HUES48 (cell line): ENCODE results near the gene GLRA2.

Experiments
- H3K27ac ChIP-seq: one replicate; pipeline ENCODE4 v1.7.0; 2013; ENCODE audit warnings: low read depth, low read length, inconsistent platforms
- H3K27me3 ChIP-seq: 2 replicates; pipeline ENCODE4 v1.6.1; 2013; ENCODE audit warnings: mild to moderate bottlenecking, low read length; ENCODE audit not compliant: control insufficient read depth, insufficient read depth
- H3K36me3 ChIP-seq: 2 replicates; pipeline ENCODE4 v1.6.1; 2013; ENCODE audit warnings: low read length; ENCODE audit not compliant: control insufficient read depth, insufficient read depth
- H3K4me1 ChIP-seq: 2 replicates; pipeline ENCODE4 v1.6.1; 2013; ENCODE audit warnings: mild to moderate bottlenecking, low read length; ENCODE audit not compliant: control insufficient read depth, insufficient read depth
- H3K4me3 ChIP-seq: 2 replicates; pipeline ENCODE4 v1.5.1; 2013; ENCODE audit warnings: mild to moderate bottlenecking, low read depth, low read length
- H3K9ac ChIP-seq: 2 replicates; pipeline ENCODE4 v1.6.1; 2013; ENCODE audit warnings: mild to moderate bottlenecking, low read depth, low read length, moderate library complexity
- H3K9me3 ChIP-seq: 2 replicates; pipeline ENCODE4 v1.6.1; 2013; ENCODE audit warnings: low read length; ENCODE audit not compliant: control insufficient read depth, insufficient read depth

The GLRA2 gene

GRCh38 chrX:14529290-14529989 is at the start of gene GLRA2:
Gene GLRA2, plus strand, starts transcription at chrX:14529536. Its CDS starts 522 bp downstream, at chrX:14530058.
- H3K9ac ChIP-seq: no peak within 1 kb of the TSS
- H3K9me3 ChIP-seq: no peaks in the 10 kb centered on the region
- no peaks in the 10 kb centered on the region for H3K36me3 ChIP-seq
- no peak within 1 kb of the TSS for H3K27ac ChIP-seq
- no peaks in the 10 kb centered on the region; the same call in 1 of the 2 replicates for H3K27me3 ChIP-seq
- H3K4me3 ChIP-seq: peak within 1 kb of the TSS; percentile 56
- H3K4me1 ChIP-seq: peaks cover 10% of the 10 kb centered on the region

GRCh38 chrX:14489437-14489836 is 39.9 kb upstream of the GLRA2 start:
- Histone ChIP-seq H3K9me3 (no peaks in the 10 kb centered on the region), H3K36me3 (no peaks in the 10 kb centered on the region), H3K4me3 (no peak overlapping the region), H3K27ac (no peak overlapping the region), H3K9ac (no peak overlapping the region), H3K4me1 (peaks cover 3% of the 10 kb centered on the region; the same call in 1 of the 2 replicates), H3K27me3 (no peaks in the 10 kb centered on the region)

GRCh38 chrX:14491689-14492088 is 37.6 kb upstream of the GLRA2 start:
- no peak overlapping the region for H3K27ac ChIP-seq
- H3K4me1 ChIP-seq: peaks cover 3% of the 10 kb centered on the region; the same call in 1 of the 2 replicates
- H3K36me3 ChIP-seq: no peaks in the 10 kb centered on the region
- H3K9me3 ChIP-seq: no peaks in the 10 kb centered on the region
- H3K4me3 ChIP-seq: no peak overlapping the region
- no peak overlapping the region for H3K9ac ChIP-seq
- no peaks in the 10 kb centered on the region for H3K27me3 ChIP-seq

GRCh38 chrX:14496674-14497073 is 32.7 kb upstream of the GLRA2 start:
- Histone ChIP-seq H3K9me3 (no peaks in the 10 kb centered on the region), H3K4me1 (no peaks in the 10 kb centered on the region), H3K27ac (no peak overlapping the region), H3K4me3 (no peak overlapping the region), H3K27me3 (no peaks in the 10 kb centered on the region), H3K36me3 (no peaks in the 10 kb centered on the region), H3K9ac (no peak overlapping the region)

- no peak overlapping the region for H3K4me3 ChIP-seq
Observed at GRCh38 chrX:14497184-14497666, 32.1 kb upstream of the GLRA2 start.

GRCh38 chrX:14501327-14501726 is 28.0 kb upstream of the GLRA2 start:
- H3K9me3 ChIP-seq: no peaks in the 10 kb centered on the region
- H3K27me3 ChIP-seq: no peaks in the 10 kb centered on the region; the same call in none of the 2 replicates
- H3K36me3 ChIP-seq: no peaks in the 10 kb centered on the region
- no peak overlapping the region for H3K9ac ChIP-seq
- no peaks in the 10 kb centered on the region for H3K4me1 ChIP-seq
- no peak overlapping the region for H3K27ac ChIP-seq
- no peak overlapping the region for H3K4me3 ChIP-seq

More at GRCh38 chrX:14497184-14497666, 32.1 kb upstream of the GLRA2 start:
- Histone ChIP-seq H3K27ac (no peak overlapping the region), H3K27me3 (no peaks in the 10 kb centered on the region), H3K9ac (no peak overlapping the region), H3K4me1 (no peaks in the 10 kb centered on the region), H3K36me3 (no peaks in the 10 kb centered on the region), H3K9me3 (no peaks in the 10 kb centered on the region)

- Histone ChIP-seq H3K4me3 (no peak overlapping the region), H3K27me3 (no peaks in the 10 kb centered on the region; the same call in none of the 2 replicates), H3K4me1 (no peaks in the 10 kb centered on the region), H3K36me3 (no peaks in the 10 kb centered on the region), H3K27ac (no peak overlapping the region), H3K9me3 (no peaks in the 10 kb centered on the region), H3K9ac (no peak overlapping the region)
Observed at GRCh38 chrX:14504960-14505538, 24.3 kb upstream of the GLRA2 start.

- H3K9ac ChIP-seq: no peak overlapping the region
- H3K4me1 ChIP-seq: no peaks in the 10 kb centered on the region
- no peak overlapping the region for H3K27ac ChIP-seq
- H3K4me3 ChIP-seq: no peak overlapping the region
- no peaks in the 10 kb centered on the region for H3K36me3 ChIP-seq
- no peaks in the 10 kb centered on the region; the same call in none of the 2 replicates for H3K27me3 ChIP-seq
- H3K9me3 ChIP-seq: no peaks in the 10 kb centered on the region
Observed at GRCh38 chrX:14505648-14506047, 23.7 kb upstream of the GLRA2 start.

GRCh38 chrX:14506866-14507265 is 22.5 kb upstream of the GLRA2 start:
- no peaks in the 10 kb centered on the region for H3K36me3 ChIP-seq
- H3K4me1 ChIP-seq: no peaks in the 10 kb centered on the region
- H3K9ac ChIP-seq: no peak overlapping the region
- no peak overlapping the region for H3K4me3 ChIP-seq
- no peak overlapping the region for H3K27ac ChIP-seq
- peaks cover 4% of the 10 kb centered on the region for H3K27me3 ChIP-seq
- H3K9me3 ChIP-seq: no peaks in the 10 kb centered on the region

GRCh38 chrX:14508025-14508690 is 21.2 kb upstream of the GLRA2 start:
- Histone ChIP-seq H3K27me3 (peaks cover 4% of the 10 kb centered on the region), H3K4me1 (no peaks in the 10 kb centered on the region), H3K9me3 (no peaks in the 10 kb centered on the region), H3K36me3 (no peaks in the 10 kb centered on the region), H3K9ac (no peak overlapping the region), H3K4me3 (no peak overlapping the region), H3K27ac (no peak overlapping the region)
